SK-N-SH (cell line): ENCODE data around the gene RBP5. TPM values are rescaled to one million over a fixed set of nuclear protein-coding genes. Genes with fewer than 3 reads are reported as not detected.

Experiments
- CTCF ChIA-PET: fragments of 300-600, 350-600 bp; formaldehyde crosslinking; extraction: SDS; loops from one replicate; lab custom pipeline; 2021; lab: Yijun Ruan, JAX
- POLR2A ChIA-PET: fragments of 350-600 bp; sonication (Branson Sonifier 250); formaldehyde crosslinking; extraction: SDS; loops from one replicate; lab custom pipeline; 2020; ENCODE audit warnings: antibody characterized with exemption, inconsistent platforms; lab: Yijun Ruan, JAX
- DNase-seq: peaks from one replicate; pipeline ENCODE4 v3.0.0; 2012
- H2AFZ ChIP-seq: fragments of 200-600 bp; sonication (generic); 2 replicates; pipeline ENCODE4 v1.8.1; 2016; ENCODE audit warnings: antibody characterized with exemption, mild to moderate bottlenecking, low read depth
- H3F3A ChIP-seq: fragments of 200-600 bp; sonication (generic); replicated peaks from 2 replicates; pipeline ENCODE3; 2016; ENCODE audit warnings: antibody characterized with exemption, mild to moderate bottlenecking; ENCODE audit not compliant: insufficient read depth
- H3K27ac ChIP-seq, 2 experiments: fragments of 200-500 bp in 1 of 2; fragments of 200-600 bp in 1 of 2; sonication (Bioruptor generic) in 1 of 2; sonication (generic), shearing (Covaris generic) in 1 of 2; 2 replicates each; pipeline versions ENCODE4 v1.5.1 to v1.6.1; 2014 to 2016; ENCODE audit warnings: low read depth in 2 of 2, inconsistent platforms in 1 of 2, low read length in 1 of 2, mild to moderate bottlenecking in 1 of 2, mixed read lengths in 1 of 2
- H3K27me3 ChIP-seq: fragments of 200-600 bp; sonication (generic), shearing (Covaris generic); 2 replicates; pipeline ENCODE4 v1.6.1; 2016; ENCODE audit warnings: mixed run types; ENCODE audit not compliant: insufficient read depth
- H3K36me3 ChIP-seq, 2 experiments: fragments of 200-500 bp in 1 of 2; fragments of 200-600 bp in 1 of 2; sonication (Bioruptor generic) in 1 of 2; sonication (generic) in 1 of 2; replicated peaks in 1 of 2; 2 replicates each; pipeline versions ENCODE3 to v1.5.1; 2014 to 2016; ENCODE audit warnings: low read length in 1 of 2, mild to moderate bottlenecking in 1 of 2; ENCODE audit not compliant: insufficient read depth in 2 of 2, control insufficient read depth in 1 of 2
- H3K4me1 ChIP-seq, 2 experiments: fragments of 200-500 bp in 1 of 2; fragments of 200-600 bp in 1 of 2; sonication (Bioruptor generic) in 1 of 2; sonication (generic), shearing (Covaris generic) in 1 of 2; 2 replicates each; pipeline versions ENCODE4 v1.5.1 to v1.6.1; 2014 to 2016; ENCODE audit warnings: low read depth in 1 of 2, low read length in 1 of 2, mixed run types in 1 of 2; ENCODE audit not compliant: insufficient read depth in 2 of 2, control insufficient read depth in 1 of 2
- H3K4me2 ChIP-seq: fragments of 200-600 bp; sonication (generic), shearing (Covaris generic); 2 replicates; pipeline ENCODE4 v1.6.1; 2017; ENCODE audit warnings: mixed run types
- H3K4me3 ChIP-seq, 2 experiments: fragments of 200-500 bp in 1 of 2; fragments of 200-600 bp in 1 of 2; sonication (Bioruptor generic) in 1 of 2; sonication (generic), shearing (Covaris generic) in 1 of 2; 2 replicates each; pipeline versions ENCODE4 v1.5.1 to v1.8.1; 2014 to 2016; ENCODE audit warnings: low read depth in 2 of 2, inconsistent platforms in 1 of 2, low read length in 1 of 2, mild to moderate bottlenecking in 1 of 2, mixed read lengths in 1 of 2, moderate library complexity in 1 of 2
- H3K79me2 ChIP-seq: fragments of 200-600 bp; sonication (generic); 2 replicates; pipeline ENCODE4 v1.8.1; 2017; ENCODE audit warnings: mild to moderate bottlenecking; ENCODE audit not compliant: insufficient read depth
- H3K9ac ChIP-seq: fragments of 200-600 bp; sonication (generic); 2 replicates; pipeline ENCODE4 v1.6.1; 2017; ENCODE audit warnings: mixed run types
- H3K9me2 ChIP-seq: fragments of 200-600 bp; sonication (generic); 2 replicates; pipeline ENCODE4 v1.6.1; 2017; ENCODE audit warnings: mixed run types
- H3K9me3 ChIP-seq: fragments of 200-600 bp; sonication (generic); 2 replicates; pipeline ENCODE4 v1.6.1; 2017; ENCODE audit warnings: mixed run types, mild to moderate bottlenecking, moderate library complexity
- H4K20me1 ChIP-seq: fragments of 200-600 bp; sonication (generic); 2 replicates; pipeline ENCODE4 v1.6.1; 2017; ENCODE audit warnings: mild to moderate bottlenecking, mixed run types; ENCODE audit not compliant: insufficient read depth
- CHD2 ChIP-seq: fragments of 150-350 bp; IDR thresholded peaks from 2 replicates; pipeline ENCODE4 v1.6.1; 2018; ENCODE audit warnings: low read length; ENCODE audit not compliant: partially characterized antibody
- ELF1 ChIP-seq: IDR thresholded peaks from 2 replicates; pipeline ENCODE4 v1.4.0; 2012
- EP300 ChIP-seq, 2 experiments: IDR thresholded peaks; 2 replicates each; pipeline versions ENCODE4 v1.4.0 to v1.6.1; 2012; ENCODE audit warnings: borderline replicate concordance in 1 of 2, low read depth in 1 of 2, low read length in 1 of 2
- FOSL2 ChIP-seq: IDR thresholded peaks from 2 replicates; pipeline ENCODE4 v1.4.0; 2012; ENCODE audit warnings: low read depth, mild to moderate bottlenecking, moderate library complexity, borderline replicate concordance
- FOXM1 ChIP-seq: IDR thresholded peaks from 2 replicates; pipeline ENCODE4 v1.4.0; 2012; ENCODE audit warnings: low read depth, mild to moderate bottlenecking
- GABPA ChIP-seq: IDR thresholded peaks from 2 replicates; pipeline ENCODE4 v1.4.0; 2012; ENCODE audit warnings: low read depth, mild to moderate bottlenecking
- JUND ChIP-seq: IDR thresholded peaks from 2 replicates; pipeline ENCODE4 v1.4.0; 2012
- MAX ChIP-seq: IDR thresholded peaks from 2 replicates; pipeline ENCODE4 v1.4.0; 2012; ENCODE audit warnings: low read depth
- MEF2A ChIP-seq: IDR thresholded peaks from 2 replicates; pipeline ENCODE4 v1.4.0; 2012; ENCODE audit warnings: low read depth, borderline replicate concordance
- MXI1 ChIP-seq: IDR thresholded peaks from 2 replicates; pipeline ENCODE4 v1.6.1; 2012; ENCODE audit warnings: mild to moderate bottlenecking, low read depth, low read length, improper control_type of control experiment
- NFIC ChIP-seq: IDR thresholded peaks from 2 replicates; pipeline ENCODE4 v1.4.0; 2012; ENCODE audit warnings: borderline replicate concordance
- NRF1 ChIP-seq: IDR thresholded peaks from 2 replicates; pipeline ENCODE4 v1.6.1; 2012; ENCODE audit warnings: low read depth, mild to moderate bottlenecking, low read length
- POLR2AphosphoS5 ChIP-seq: IDR thresholded peaks from 2 replicates; pipeline ENCODE4 v1.6.1; 2012; ENCODE audit warnings: low read depth, low read length
- RCOR1 ChIP-seq: fragments of 150-350 bp; IDR thresholded peaks from 2 replicates; pipeline ENCODE4 v1.6.1; 2017; ENCODE audit warnings: antibody characterized with exemption, low read length
- RXRA ChIP-seq: IDR thresholded peaks from 2 replicates; pipeline ENCODE4 v1.4.0; 2012; ENCODE audit warnings: low read depth, mild to moderate bottlenecking, borderline replicate concordance
- SIN3A ChIP-seq: IDR thresholded peaks from 2 replicates; pipeline ENCODE4 v1.6.1; 2012; ENCODE audit warnings: low read depth, mild to moderate bottlenecking, low read length, moderate library complexity, borderline replicate concordance
- TAF1 ChIP-seq: IDR thresholded peaks from 2 replicates; pipeline ENCODE4 v1.6.1; 2012; ENCODE audit warnings: low read depth, mild to moderate bottlenecking, low read length, moderate library complexity, borderline replicate concordance
- YY1 ChIP-seq: IDR thresholded peaks from 2 replicates; pipeline ENCODE4 v1.4.0; 2012; ENCODE audit warnings: low read depth, mild to moderate bottlenecking
- WGBS: methylation state at CpG from one replicate; pipeline ENCODE4 v1.1.6; 2017; ENCODE audit warnings: low lambda C conversion rate; 5-methylcytosine and 5-hydroxymethylcytosine counted together
- polyA plus RNA-seq, 3 experiments: library from polyadenylated mRNA; depleted of rRNA; stranded (reverse); fragments of >200 nt; gene quantifications; 2 replicates each; pipeline ENCODE4 v1.2.3, GENCODE V29; 2012
- TF ChIP-seq, protein P1 (sequence below): fragments of 150-350 bp; IDR thresholded peaks from 2 replicates; pipeline ENCODE4 v1.6.1; 2017; ENCODE audit warnings: antibody characterized with exemption, low read length, low read depth, borderline replicate concordance
- TF ChIP-seq, protein P2 (sequence below): IDR thresholded peaks from 2 replicates; pipeline ENCODE4; 2012
- TF ChIP-seq, protein P3 (sequence below): fragments of 150-350 bp; IDR thresholded peaks from 2 replicates; pipeline ENCODE4 v1.6.1; 2016; ENCODE audit warnings: mild to moderate bottlenecking, low read depth, low read length
- TF ChIP-seq, protein P4 (sequence below): fragments of 200-600 bp; sonication (generic); IDR thresholded peaks from 2 replicates; pipeline ENCODE4 v1.6.1; 2017; ENCODE audit warnings: antibody characterized with exemption, mild to moderate bottlenecking, moderate library complexity

The RBP5 gene
- polyA plus RNA-seq, 1 of the 3 experiments (the other 2 are of a cell fraction), result 0.12 TPM

GRCh38 chr12:7146906-7147305, 18.2 kb upstream of the RBP5 start:
- CTCF ChIA-PET, result interaction anchor here (1.5 to 3.9 kb wide), 5 partner anchors 8 to 203 kb away, joined by 3 to 49 read pairs (median 17); partner anchors contain the start of genes C12orf57 and RNU7-1

GRCh38 chr12:7146228-7146627, 17.5 kb upstream of the RBP5 start:
- no peaks in the 10 kb centered on the region for H3K9me3 ChIP-seq

More at GRCh38 chr12:7146906-7147305, 18.2 kb upstream of the RBP5 start:
- no peaks in the 10 kb centered on the region for H3K4me1 ChIP-seq
- no peak overlapping the region for H3K4me2 ChIP-seq
- no peaks in the 10 kb centered on the region for H3K79me2 ChIP-seq
- no peak overlapping the region for H3K27ac ChIP-seq
- no peak overlapping the region for H3K4me3 ChIP-seq
- H4K20me1 ChIP-seq, result no peaks in the 10 kb centered on the region
- H3K27me3 ChIP-seq, result no peaks in the 10 kb centered on the region
- H3K9me3 ChIP-seq, result no peaks in the 10 kb centered on the region
- H3K36me3 ChIP-seq, result peaks cover 0 to 10% of the 10 kb centered on the region in 2 experiments
- POLR2A ChIA-PET, result interaction anchor here (0.6 kb wide), 1 partner anchor 8 kb away, joined by 4 read pairs; no protein-coding TSS in a partner anchor
- H3F3A ChIP-seq, result no peaks in the 10 kb centered on the region
- H3K9ac ChIP-seq, result no peak overlapping the region
- no peaks in the 10 kb centered on the region for H3K9me2 ChIP-seq
- 96% methylated on average over 5 of the region's 7 CpGs for WGBS
- DNase-seq, result no peak
- no peak overlapping the region for H2AFZ ChIP-seq
- TF ChIP-seq SIN3A (no peak), ELF1 (no peak), POLR2AphosphoS5 (no peak), RXRA (no peak), MEF2A (no peak), FOSL2 (no peak), JUND (no peak), NRF1 (no peak), MXI1 (no peak), CHD2 (no peak)
- TF ChIP-seq, protein P1, sequence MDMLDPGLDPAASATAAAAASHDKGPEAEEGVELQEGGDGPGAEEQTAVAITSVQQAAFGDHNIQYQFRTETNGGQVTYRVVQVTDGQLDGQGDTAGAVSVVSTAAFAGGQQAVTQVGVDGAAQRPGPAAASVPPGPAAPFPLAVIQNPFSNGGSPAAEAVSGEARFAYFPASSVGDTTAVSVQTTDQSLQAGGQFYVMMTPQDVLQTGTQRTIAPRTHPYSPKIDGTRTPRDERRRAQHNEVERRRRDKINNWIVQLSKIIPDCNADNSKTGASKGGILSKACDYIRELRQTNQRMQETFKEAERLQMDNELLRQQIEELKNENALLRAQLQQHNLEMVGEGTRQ, result no peak
- TF ChIP-seq, protein P2, sequence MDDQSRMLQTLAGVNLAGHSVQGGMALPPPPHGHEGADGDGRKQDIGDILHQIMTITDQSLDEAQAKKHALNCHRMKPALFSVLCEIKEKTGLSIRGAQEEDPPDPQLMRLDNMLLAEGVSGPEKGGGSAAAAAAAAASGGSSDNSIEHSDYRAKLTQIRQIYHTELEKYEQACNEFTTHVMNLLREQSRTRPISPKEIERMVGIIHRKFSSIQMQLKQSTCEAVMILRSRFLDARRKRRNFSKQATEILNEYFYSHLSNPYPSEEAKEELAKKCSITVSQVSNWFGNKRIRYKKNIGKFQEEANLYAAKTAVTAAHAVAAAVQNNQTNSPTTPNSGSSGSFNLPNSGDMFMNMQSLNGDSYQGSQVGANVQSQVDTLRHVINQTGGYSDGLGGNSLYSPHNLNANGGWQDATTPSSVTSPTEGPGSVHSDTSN, result no peak
- TF ChIP-seq, protein P3, sequence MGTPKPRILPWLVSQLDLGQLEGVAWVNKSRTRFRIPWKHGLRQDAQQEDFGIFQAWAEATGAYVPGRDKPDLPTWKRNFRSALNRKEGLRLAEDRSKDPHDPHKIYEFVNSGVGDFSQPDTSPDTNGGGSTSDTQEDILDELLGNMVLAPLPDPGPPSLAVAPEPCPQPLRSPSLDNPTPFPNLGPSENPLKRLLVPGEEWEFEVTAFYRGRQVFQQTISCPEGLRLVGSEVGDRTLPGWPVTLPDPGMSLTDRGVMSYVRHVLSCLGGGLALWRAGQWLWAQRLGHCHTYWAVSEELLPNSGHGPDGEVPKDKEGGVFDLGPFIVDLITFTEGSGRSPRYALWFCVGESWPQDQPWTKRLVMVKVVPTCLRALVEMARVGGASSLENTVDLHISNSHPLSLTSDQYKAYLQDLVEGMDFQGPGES, result no peak

More at GRCh38 chr12:7146228-7146627, 17.5 kb upstream of the RBP5 start:
- Histone ChIP-seq H3K4me1 (no peaks in the 10 kb centered on the region), H4K20me1 (no peaks in the 10 kb centered on the region), H3K9me2 (no peaks in the 10 kb centered on the region), H3K79me2 (no peaks in the 10 kb centered on the region), H3K36me3 (peaks cover 0 to 10% of the 10 kb centered on the region in 2 experiments), H3K4me2 (no peak overlapping the region), H3K27me3 (no peaks in the 10 kb centered on the region), H3K27ac (no peak overlapping the region), H3F3A (no peaks in the 10 kb centered on the region), H3K4me3 (no peak overlapping the region), H2AFZ (no peak overlapping the region), H3K9ac (no peak overlapping the region)
- no peak for DNase-seq
- TF ChIP-seq POLR2AphosphoS5 (no peak), MAX (no peak), TAF1 (no peak), CHD2 (no peak), SIN3A (no peak), GABPA (no peak), FOSL2 (no peak), EP300 (IDR thresholded peaks at IDR 0.05; ENCODE audit: borderline replicate concordance in 1 of 2, low read depth in 1 of 2, low read length in 1 of 2) (no peak), RCOR1 (no peak), FOXM1 (no peak), YY1 (no peak), NFIC (no peak)
- TF ChIP-seq, protein P4, sequence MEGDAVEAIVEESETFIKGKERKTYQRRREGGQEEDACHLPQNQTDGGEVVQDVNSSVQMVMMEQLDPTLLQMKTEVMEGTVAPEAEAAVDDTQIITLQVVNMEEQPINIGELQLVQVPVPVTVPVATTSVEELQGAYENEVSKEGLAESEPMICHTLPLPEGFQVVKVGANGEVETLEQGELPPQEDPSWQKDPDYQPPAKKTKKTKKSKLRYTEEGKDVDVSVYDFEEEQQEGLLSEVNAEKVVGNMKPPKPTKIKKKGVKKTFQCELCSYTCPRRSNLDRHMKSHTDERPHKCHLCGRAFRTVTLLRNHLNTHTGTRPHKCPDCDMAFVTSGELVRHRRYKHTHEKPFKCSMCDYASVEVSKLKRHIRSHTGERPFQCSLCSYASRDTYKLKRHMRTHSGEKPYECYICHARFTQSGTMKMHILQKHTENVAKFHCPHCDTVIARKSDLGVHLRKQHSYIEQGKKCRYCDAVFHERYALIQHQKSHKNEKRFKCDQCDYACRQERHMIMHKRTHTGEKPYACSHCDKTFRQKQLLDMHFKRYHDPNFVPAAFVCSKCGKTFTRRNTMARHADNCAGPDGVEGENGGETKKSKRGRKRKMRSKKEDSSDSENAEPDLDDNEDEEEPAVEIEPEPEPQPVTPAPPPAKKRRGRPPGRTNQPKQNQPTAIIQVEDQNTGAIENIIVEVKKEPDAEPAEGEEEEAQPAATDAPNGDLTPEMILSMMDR, result no peak
- ChIA-PET POLR2A (interaction anchor here (0.6 kb wide), 1 partner anchor 9 kb away, joined by 4 read pairs; no protein-coding TSS in a partner anchor), CTCF (interaction anchor here (0.9 to 3.9 kb wide), 7 partner anchors 8 to 202 kb away, joined by 3 to 49 read pairs (median 12); partner anchors contain the start of genes C12orf57 and RNU7-1)
- 69% methylated on average over 7 of the region's 7 CpGs for WGBS
